ENCODE data around the gene ANXA6. TPM values are rescaled to one million over a fixed set of nuclear protein-coding genes. Genes with fewer than 3 reads are reported as not detected.

The ANXA6 gene
- total and polyA plus RNA-seq, 10 of the 15 experiments (the other 5 are each of a cell fraction or from before 2014, with no cell fraction given): 44.0 to 571 (median 465) TPM

GRCh38 chr5:151105561-151105960 lies 52.0 kb downstream of the ANXA6 start:
- Histone ChIP-seq H3K27ac (ENCODE audit: control insufficient read depth, insufficient read depth) (no peak overlapping the region), H3K9ac (ENCODE audit: control insufficient read depth, insufficient read depth, low read length) (no peak overlapping the region), H3K4me3 (no peak overlapping the region), H4K20me1 (ENCODE audit: control insufficient read depth, insufficient read depth) (no peaks in the 10 kb centered on the region), H3K4me2 (ENCODE audit: control insufficient read depth, insufficient read depth) (no peak overlapping the region), H3K36me3 (ENCODE audit: control insufficient read depth in 2 of 2, insufficient read depth in 2 of 2, low read length in 1 of 2) (peaks cover 48 to 55% of the 10 kb centered on the region in 2 experiments), H3K27me3 (replicated peaks in 1 of 2; ENCODE audit: control insufficient read depth in 2 of 2, insufficient read depth in 2 of 2, low read length in 1 of 2) (no peaks in the 10 kb centered on the region), H3K79me2 (ENCODE audit: control insufficient read depth, insufficient read depth, low read length) (peaks cover 3% of the 10 kb centered on the region; the same call in 1 of the 2 replicates), H3K9me3 (replicated peaks; ENCODE audit: control insufficient read depth, insufficient read depth, low read length) (no peaks in the 10 kb centered on the region), H2AFZ (ENCODE audit: control insufficient read depth, low read depth, low read length) (no peak overlapping the region), H3K4me1 (ENCODE audit: control insufficient read depth, insufficient read depth, low read length) (peaks cover 9% of the 10 kb centered on the region)
- SMC1A ChIA-PET (ENCODE audit: uncharacterized antibody, unreplicated experiment): interaction anchor here (2.1 to 2.5 kb wide), 2 partner anchors 10 to 54 kb away, joined by 7 to 13 read pairs; no protein-coding TSS in a partner anchor
- intact Hi-C loops (cut with micrococcal nuclease; ENCODE audit: unreplicated experiment): no loop called here
- 95% methylated on average over 2 of the region's 2 CpGs for WGBS (ENCODE audit: insufficient coverage, insufficient replicate concordance, low lambda C conversion rate, missing lambda C conversion rate)
- CTCF ChIA-PET: interaction anchor here (0.9 to 23.4 kb wide), 2 partner anchors 52 to 59 kb away, joined by 4 to 691 read pairs; no protein-coding TSS in a partner anchor
- FAIRE-seq (peak; percentile 35), DNase-seq (ENCODE audit: low read depth, low spot score) (no peak), ATAC-seq (no peak)
- no TSS peak for BruUV-seq (replicated peaks)
- RAD21 ChIA-PET (ENCODE audit: unreplicated experiment): interaction anchor here (0.8 to 1.1 kb wide), 3 partner anchors 10 to 54 kb away, joined by 3 to 4 read pairs (median 3); no protein-coding TSS in a partner anchor
- in situ Hi-C loops (cut with MboI): no loop called here
- POLR2A ChIA-PET: interaction anchor here (1.0 kb wide), 1 partner anchor 11 kb away, joined by 3 read pairs; no protein-coding TSS in a partner anchor
- TF ChIP-seq SMAD5 (IDR thresholded peaks at IDR 0.05; ENCODE audit: low read depth) (no peak), LARP7 (IDR thresholded peaks at IDR 0.05) (no peak), PAX5 (IDR thresholded peaks at IDR 0.05; ENCODE audit: borderline replicate concordance, low read depth, low read length) (no peak), JUND (IDR thresholded peaks at IDR 0.05; ENCODE audit: low read depth, low read length) (no peak), ETV6 (conservative IDR thresholded peaks at IDR 0.05 in 1 of 2, IDR thresholded peaks at IDR 0.05 in 1 of 2; ENCODE audit: borderline replicate concordance in 1 of 2, low read depth in 1 of 2) (no peak), SIN3A (IDR thresholded peaks at IDR 0.05; ENCODE audit: low read depth, low read length) (no peak), ZNF217 (IDR thresholded peaks at IDR 0.05) (no peak), KLF5 (IDR thresholded peaks at IDR 0.05; ENCODE audit: partially characterized antibody) (no peak), NFYA (IDR thresholded peaks at IDR 0.05; ENCODE audit: borderline replicate concordance, low read depth, low read length) (no peak), PML (IDR thresholded peaks at IDR 0.05; ENCODE audit: low read length) (no peak), DPF2 (IDR thresholded peaks at IDR 0.05) (no peak), TARDBP (IDR thresholded peaks at IDR 0.05; ENCODE audit: borderline replicate concordance) (no peak)
- TF ChIP-seq, protein P1, sequence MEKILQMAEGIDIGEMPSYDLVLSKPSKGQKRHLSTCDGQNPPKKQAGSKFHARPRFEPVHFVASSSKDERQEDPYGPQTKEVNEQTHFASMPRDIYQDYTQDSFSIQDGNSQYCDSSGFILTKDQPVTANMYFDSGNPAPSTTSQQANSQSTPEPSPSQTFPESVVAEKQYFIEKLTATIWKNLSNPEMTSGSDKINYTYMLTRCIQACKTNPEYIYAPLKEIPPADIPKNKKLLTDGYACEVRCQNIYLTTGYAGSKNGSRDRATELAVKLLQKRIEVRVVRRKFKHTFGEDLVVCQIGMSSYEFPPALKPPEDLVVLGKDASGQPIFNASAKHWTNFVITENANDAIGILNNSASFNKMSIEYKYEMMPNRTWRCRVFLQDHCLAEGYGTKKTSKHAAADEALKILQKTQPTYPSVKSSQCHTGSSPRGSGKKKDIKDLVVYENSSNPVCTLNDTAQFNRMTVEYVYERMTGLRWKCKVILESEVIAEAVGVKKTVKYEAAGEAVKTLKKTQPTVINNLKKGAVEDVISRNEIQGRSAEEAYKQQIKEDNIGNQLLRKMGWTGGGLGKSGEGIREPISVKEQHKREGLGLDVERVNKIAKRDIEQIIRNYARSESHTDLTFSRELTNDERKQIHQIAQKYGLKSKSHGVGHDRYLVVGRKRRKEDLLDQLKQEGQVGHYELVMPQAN (conservative IDR thresholded peaks at IDR 0.05): no peak
- TF ChIP-seq, protein P2, sequence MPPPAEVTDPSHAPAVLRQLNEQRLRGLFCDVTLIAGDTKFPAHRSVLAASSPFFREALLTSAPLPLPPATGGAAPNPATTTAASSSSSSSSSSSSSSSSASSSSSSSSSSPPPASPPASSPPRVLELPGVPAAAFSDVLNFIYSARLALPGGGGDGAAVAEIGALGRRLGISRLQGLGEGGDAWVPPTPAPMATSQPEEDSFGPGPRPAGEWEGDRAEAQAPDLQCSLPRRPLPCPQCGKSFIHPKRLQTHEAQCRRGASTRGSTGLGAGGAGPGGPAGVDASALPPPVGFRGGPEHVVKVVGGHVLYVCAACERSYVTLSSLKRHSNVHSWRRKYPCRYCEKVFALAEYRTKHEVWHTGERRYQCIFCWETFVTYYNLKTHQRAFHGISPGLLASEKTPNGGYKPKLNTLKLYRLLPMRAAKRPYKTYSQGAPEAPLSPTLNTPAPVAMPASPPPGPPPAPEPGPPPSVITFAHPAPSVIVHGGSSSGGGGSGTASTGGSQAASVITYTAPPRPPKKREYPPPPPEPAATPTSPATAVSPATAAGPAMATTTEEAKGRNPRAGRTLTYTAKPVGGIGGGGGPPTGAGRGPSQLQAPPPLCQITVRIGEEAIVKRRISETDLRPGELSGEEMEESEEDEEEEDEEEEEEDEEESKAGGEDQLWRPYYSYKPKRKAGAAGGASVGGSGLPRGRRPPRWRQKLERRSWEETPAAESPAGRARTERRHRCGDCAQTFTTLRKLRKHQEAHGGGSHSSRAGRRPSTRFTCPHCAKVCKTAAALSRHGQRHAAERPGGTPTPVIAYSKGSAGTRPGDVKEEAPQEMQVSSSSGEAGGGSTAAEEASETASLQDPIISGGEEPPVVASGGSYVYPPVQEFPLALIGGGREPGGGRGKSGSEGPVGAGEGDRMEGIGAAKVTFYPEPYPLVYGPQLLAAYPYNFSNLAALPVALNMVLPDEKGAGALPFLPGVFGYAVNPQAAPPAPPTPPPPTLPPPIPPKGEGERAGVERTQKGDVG (CRISPR knock-in tag; IDR thresholded peaks at IDR 0.05): no peak
- TF ChIP-seq, protein P3, sequence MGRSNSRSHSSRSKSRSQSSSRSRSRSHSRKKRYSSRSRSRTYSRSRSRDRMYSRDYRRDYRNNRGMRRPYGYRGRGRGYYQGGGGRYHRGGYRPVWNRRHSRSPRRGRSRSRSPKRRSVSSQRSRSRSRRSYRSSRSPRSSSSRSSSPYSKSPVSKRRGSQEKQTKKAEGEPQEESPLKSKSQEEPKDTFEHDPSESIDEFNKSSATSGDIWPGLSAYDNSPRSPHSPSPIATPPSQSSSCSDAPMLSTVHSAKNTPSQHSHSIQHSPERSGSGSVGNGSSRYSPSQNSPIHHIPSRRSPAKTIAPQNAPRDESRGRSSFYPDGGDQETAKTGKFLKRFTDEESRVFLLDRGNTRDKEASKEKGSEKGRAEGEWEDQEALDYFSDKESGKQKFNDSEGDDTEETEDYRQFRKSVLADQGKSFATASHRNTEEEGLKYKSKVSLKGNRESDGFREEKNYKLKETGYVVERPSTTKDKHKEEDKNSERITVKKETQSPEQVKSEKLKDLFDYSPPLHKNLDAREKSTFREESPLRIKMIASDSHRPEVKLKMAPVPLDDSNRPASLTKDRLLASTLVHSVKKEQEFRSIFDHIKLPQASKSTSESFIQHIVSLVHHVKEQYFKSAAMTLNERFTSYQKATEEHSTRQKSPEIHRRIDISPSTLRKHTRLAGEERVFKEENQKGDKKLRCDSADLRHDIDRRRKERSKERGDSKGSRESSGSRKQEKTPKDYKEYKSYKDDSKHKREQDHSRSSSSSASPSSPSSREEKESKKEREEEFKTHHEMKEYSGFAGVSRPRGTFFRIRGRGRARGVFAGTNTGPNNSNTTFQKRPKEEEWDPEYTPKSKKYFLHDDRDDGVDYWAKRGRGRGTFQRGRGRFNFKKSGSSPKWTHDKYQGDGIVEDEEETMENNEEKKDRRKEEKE (IDR thresholded peaks at IDR 0.05): no peak
